NCI-H2196 (cell line): ENCODE results near the gene NPM3.
"Not testable (repeated sequence)": the region's sequence is repeated elsewhere in the genome, so short reads cannot be mapped to it uniquely, and the experiment has no call there.

Experiments
- DNase-seq: peaks from one replicate; lab custom pipeline; 2025; ENCODE audit not compliant: unreplicated experiment; lab: John Stamatoyannopoulos, UW

The NPM3 gene

GRCh38 chr10:101807158-101807557, 23.9 kb upstream of the NPM3 start:
- no peak for DNase-seq

- no peak for DNase-seq
These were observed 20.3 kb upstream of the NPM3 start for GRCh38 chr10:101803511-101803910.

- DNase-seq, result no peak
These were observed 14.3 kb upstream of the NPM3 start for GRCh38 chr10:101797403-101798059.

- no peak for DNase-seq
These were observed 10.3 kb upstream of the NPM3 start for GRCh38 chr10:101793526-101793925.

- no peak for DNase-seq
These were observed 6.4 kb upstream of the NPM3 start for GRCh38 chr10:101789686-101790085.

GRCh38 chr10:101789231-101789630, 6.0 kb upstream of the NPM3 start:
- DNase-seq, result not testable (repeated sequence)

- no peak for DNase-seq
These were observed 2.6 kb upstream of the NPM3 start for GRCh38 chr10:101785801-101786200.

GRCh38 chr10:101784558-101784957, 1.3 kb upstream of the NPM3 start:
- no peak for DNase-seq

GRCh38 chr10:101783736-101784118, 481 bp upstream of the NPM3 start:
- no peak for DNase-seq

GRCh38 chr10:101781984-101782810, 1.0 kb downstream of the NPM3 start:
- no peak for DNase-seq

- DNase-seq, result no peak
These were observed 1.6 kb downstream of the NPM3 start for GRCh38 chr10:101781655-101781983.

GRCh38 chr10:101780818-101781654, 2.2 kb downstream of the NPM3 start:
- peak; percentile 39 for DNase-seq

- no peak for DNase-seq
These were observed 2.9 kb downstream of the NPM3 start for GRCh38 chr10:101780187-101780817.

- DNase-seq, result no peak
These were observed 3.6 kb downstream of the NPM3 start for GRCh38 chr10:101779544-101780186.

GRCh38 chr10:101778781-101779543, 4.3 kb downstream of the NPM3 start:
- no peak for DNase-seq

GRCh38 chr10:101778151-101778780, 5.0 kb downstream of the NPM3 start:
- DNase-seq, result no peak

GRCh38 chr10:101777619-101778145, 5.6 kb downstream of the NPM3 start:
- no peak for DNase-seq

- no peak for DNase-seq
These were observed 7.0 kb downstream of the NPM3 start for GRCh38 chr10:101776161-101776817.
